ENCODE measurements around the gene RAB28. TPM values are rescaled to one million over a fixed set of nuclear protein-coding genes. Genes with fewer than 3 reads are reported as not detected.

Gene RAB28
- total RNA-seq, 1 experiment from 2014 or later, result 19.8 TPM

DNA sequence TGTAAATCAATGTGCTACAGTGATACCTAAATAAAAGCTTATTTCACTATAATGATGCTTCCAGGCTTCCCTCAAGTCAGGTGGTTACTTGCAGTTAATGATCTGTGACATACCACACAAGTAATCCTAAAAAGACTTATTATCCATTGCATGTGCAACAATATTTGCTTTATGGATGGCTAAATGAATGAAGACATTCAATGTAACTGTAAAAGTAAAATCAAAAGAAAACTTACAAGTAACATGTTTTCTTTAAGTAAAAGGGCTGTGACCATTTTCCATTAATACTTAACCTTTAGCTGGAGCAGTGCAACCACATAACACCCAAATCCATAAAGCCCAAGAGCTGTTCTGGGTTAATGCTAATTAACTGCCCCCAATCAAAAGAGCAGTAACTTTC lies 42.6 kb downstream of the RAB28 start:
- Histone ChIP-seq H3K4me1 (ENCODE audit: insufficient read depth, low read length) (peaks cover 3% of the 10 kb centered on the region; the same call in 1 of the 2 replicates), H3K18ac (ENCODE audit: insufficient read length, low read depth, low read length) (no peak overlapping the region), H4K91ac (ENCODE audit: insufficient read length, low read depth, low read length) (no peak overlapping the region), H3K9me3 (ENCODE audit: control insufficient read depth, low read depth, low read length) (no peaks in the 10 kb centered on the region), H4K20me1 (ENCODE audit: control insufficient read depth, insufficient read depth, insufficient read length) (no peaks in the 10 kb centered on the region), H2BK15ac (ENCODE audit: low read depth, low read length) (no peak overlapping the region), H3K4ac (ENCODE audit: low read depth, low read length) (no peak overlapping the region), H3K56ac (ENCODE audit: insufficient read length, low read depth, low read length) (no peak overlapping the region), H3K27me3 (ENCODE audit: insufficient read depth, low read length) (no peaks in the 10 kb centered on the region), H3K23me2 (ENCODE audit: insufficient read length, low read depth, low read length, poor library complexity, severe bottlenecking) (peaks cover 9% of the 10 kb centered on the region), H2BK120ac (ENCODE audit: low read depth, low read length, poor library complexity, severe bottlenecking) (no peak overlapping the region), H3K27ac (ENCODE audit: insufficient read length, low read depth, low read length) (no peak overlapping the region), H4K5ac (ENCODE audit: insufficient read length, low read depth, low read length) (no peak overlapping the region), H3K79me2 (ENCODE audit: insufficient read depth, low read length) (no peaks in the 10 kb centered on the region), H2AK5ac (ENCODE audit: insufficient read length, low read length) (no peak overlapping the region), H2AFZ (ENCODE audit: low read length) (no peak overlapping the region), H3T11ph (ENCODE audit: low read length) (no peak overlapping the region), H3K23ac (ENCODE audit: insufficient read length, low read depth, low read length) (no peak overlapping the region), H2BK20ac (ENCODE audit: low read depth, low read length, poor library complexity, severe bottlenecking) (no peak overlapping the region), H3K9ac (ENCODE audit: extremely low read depth, insufficient read length, low read length) (no peak overlapping the region), H3K79me1 (ENCODE audit: insufficient read depth, low read depth, low read length, poor library complexity, severe bottlenecking) (no peaks in the 10 kb centered on the region), H3K14ac (ENCODE audit: insufficient read depth, low read length) (no peak overlapping the region), H3K4me2 (ENCODE audit: insufficient read depth, insufficient read length, low read length) (no peak overlapping the region), H4K8ac (replicated peaks; ENCODE audit: insufficient read length, low read depth, low read length) (no peak overlapping the region), H2BK5ac (ENCODE audit: insufficient read length, low read length) (no peak overlapping the region), H2BK12ac (ENCODE audit: insufficient read length, low read depth, low read length) (no peak overlapping the region)
- H3K27me3 Mint-ChIP-seq (ENCODE audit: low read depth), result no peaks in the 10 kb centered on the region
- H3K4me1 Mint-ChIP-seq, result peaks cover 12 to 15% of the 10 kb centered on the region in 2 experiments
- peaks cover 16 to 33% (median 22%) of the 10 kb centered on the region in 3 experiments for H3K36me3 Mint-ChIP-seq (ENCODE audit: insufficient read depth in 1 of 3, low read depth in 3 of 3)
- no peak for DNase-seq
- no peak overlapping the region for H3K27ac Mint-ChIP-seq
- TF ChIP-seq, protein P1, sequence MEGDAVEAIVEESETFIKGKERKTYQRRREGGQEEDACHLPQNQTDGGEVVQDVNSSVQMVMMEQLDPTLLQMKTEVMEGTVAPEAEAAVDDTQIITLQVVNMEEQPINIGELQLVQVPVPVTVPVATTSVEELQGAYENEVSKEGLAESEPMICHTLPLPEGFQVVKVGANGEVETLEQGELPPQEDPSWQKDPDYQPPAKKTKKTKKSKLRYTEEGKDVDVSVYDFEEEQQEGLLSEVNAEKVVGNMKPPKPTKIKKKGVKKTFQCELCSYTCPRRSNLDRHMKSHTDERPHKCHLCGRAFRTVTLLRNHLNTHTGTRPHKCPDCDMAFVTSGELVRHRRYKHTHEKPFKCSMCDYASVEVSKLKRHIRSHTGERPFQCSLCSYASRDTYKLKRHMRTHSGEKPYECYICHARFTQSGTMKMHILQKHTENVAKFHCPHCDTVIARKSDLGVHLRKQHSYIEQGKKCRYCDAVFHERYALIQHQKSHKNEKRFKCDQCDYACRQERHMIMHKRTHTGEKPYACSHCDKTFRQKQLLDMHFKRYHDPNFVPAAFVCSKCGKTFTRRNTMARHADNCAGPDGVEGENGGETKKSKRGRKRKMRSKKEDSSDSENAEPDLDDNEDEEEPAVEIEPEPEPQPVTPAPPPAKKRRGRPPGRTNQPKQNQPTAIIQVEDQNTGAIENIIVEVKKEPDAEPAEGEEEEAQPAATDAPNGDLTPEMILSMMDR (conservative IDR thresholded peaks at IDR 0.05), result no peak
- no peak overlapping the region for H3K4me3 Mint-ChIP-seq
- peaks cover 8 to 16% of the 10 kb centered on the region in 2 experiments for H3K9me3 Mint-ChIP-seq
